Body of pancreas (tissue), 4 donors: ENCODE measurements around the gene ZNF536. TPM values are rescaled to one million over a fixed set of nuclear protein-coding genes. Genes with fewer than 3 reads are reported as not detected.
"Not testable (repeated sequence)": the region's sequence is repeated elsewhere in the genome, so short reads cannot be mapped to it uniquely, and the experiment has no call there.

ENCODE experiments used
- ATAC-seq: fragments of 150-250 bp; one replicate; pipeline ENCODE4 v1.9.1; 2016
- DNase-seq, 4 donors: peaks; one replicate each; pipeline ENCODE4 v3.0.0-alpha.2; 2019
- H3K27ac ChIP-seq, 4 donors: fragments of 200-600 bp; sonication (generic); 1 replicate in 3 of 4; 2 replicates in 1 of 4; pipeline versions ENCODE4 v1.5.1 to v1.6.1; 2016 to 2019; ENCODE audit warnings: mild to moderate bottlenecking in 1 of 4, mixed read lengths in 1 of 4, moderate library complexity in 1 of 4
- H3K27me3 ChIP-seq, 2 donors: fragments of 200-600 bp; sonication (generic); one replicate each; pipeline ENCODE4 v1.6.0; 2016; ENCODE audit warnings: mild to moderate bottlenecking in 1 of 2
- H3K36me3 ChIP-seq, 2 donors: fragments of 200-600 bp; sonication (generic); replicated peaks in 1 of 2; 2 replicates each; pipeline ENCODE4 v1.5.1; 2016; ENCODE audit warnings: low read depth in 2 of 2; ENCODE audit not compliant: insufficient read depth in 1 of 2
- H3K4me1 ChIP-seq: fragments of 200-600 bp; sonication (generic); one replicate; pipeline ENCODE4 v1.6.0; 2016
- H3K4me3 ChIP-seq, 2 donors: fragments of 200-600 bp; sonication (generic); 1 replicate in 1 of 2; 2 replicates in 1 of 2; pipeline ENCODE4 v1.5.1; 2016 to 2019
- H3K9me3 ChIP-seq, 3 donors: fragments of 200-600 bp; sonication (generic); 1 replicate in 2 of 3; 2 replicates in 1 of 3; pipeline ENCODE4 v1.5.1; 2016
- POLR2A ChIP-seq, 3 donors: fragments of 450-650 bp; IDR thresholded peaks; one replicate each; pipeline ENCODE4 v1.6.1; 2016; ENCODE audit warnings: antibody characterized with exemption in 3 of 3, mild to moderate bottlenecking in 2 of 3
- WGBS, 2 donors: methylation state at CpG; one replicate each; pipeline ENCODE4 v1.1.5; 2017; 5-methylcytosine and 5-hydroxymethylcytosine counted together
- intact Hi-C: fragments of 100-400 bp; cut with DNase I; formaldehyde crosslinking; loops from one replicate; pipeline ENCODE4 v1.15.1; 2023
- total RNA-seq, 2 donors: library from RNA; depleted of rRNA; stranded (reverse); fragments of >200 nt; gene quantifications; one replicate each; pipeline ENCODE4 v1.1.0, GENCODE V29; 2016
- TF ChIP-seq, protein P1 (sequence below), 7 experiments: fragments of 450-650 bp in 4 of 7; fragments of 200-600 bp in 3 of 7; sonication (generic) in 3 of 7; IDR thresholded peaks; one replicate each; pipeline ENCODE4 v1.5.1; 2016 to 2019; ENCODE audit warnings: antibody characterized with exemption in 7 of 7

ZNF536 gene
- total RNA-seq, 2 donors from 2014 or later: not detected

DNA sequence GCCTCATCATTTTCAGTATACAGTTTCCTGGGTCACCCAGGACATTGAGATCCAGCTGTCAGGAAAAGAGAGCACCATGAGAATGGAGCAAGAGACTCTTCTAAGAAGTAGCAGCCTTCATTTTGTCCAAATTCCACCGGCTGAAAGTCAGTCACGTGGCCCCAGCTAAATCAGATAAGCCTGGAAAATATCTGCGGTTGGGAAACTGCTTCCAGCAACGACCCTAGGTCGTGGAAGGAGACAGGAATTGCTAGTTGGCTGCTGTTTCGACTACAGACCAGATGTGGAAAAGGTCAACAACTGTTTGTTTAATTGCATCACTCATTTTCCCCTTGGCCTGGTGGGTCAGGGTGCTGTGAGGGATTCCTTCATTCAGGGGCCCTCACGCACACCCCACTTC, 107.0 kb downstream of the ZNF536 start:
- ATAC-seq (peak; percentile 24), DNase-seq (peak in 2 of 4 donors; percentile 17 to 28)
- TF ChIP-seq, protein P1, sequence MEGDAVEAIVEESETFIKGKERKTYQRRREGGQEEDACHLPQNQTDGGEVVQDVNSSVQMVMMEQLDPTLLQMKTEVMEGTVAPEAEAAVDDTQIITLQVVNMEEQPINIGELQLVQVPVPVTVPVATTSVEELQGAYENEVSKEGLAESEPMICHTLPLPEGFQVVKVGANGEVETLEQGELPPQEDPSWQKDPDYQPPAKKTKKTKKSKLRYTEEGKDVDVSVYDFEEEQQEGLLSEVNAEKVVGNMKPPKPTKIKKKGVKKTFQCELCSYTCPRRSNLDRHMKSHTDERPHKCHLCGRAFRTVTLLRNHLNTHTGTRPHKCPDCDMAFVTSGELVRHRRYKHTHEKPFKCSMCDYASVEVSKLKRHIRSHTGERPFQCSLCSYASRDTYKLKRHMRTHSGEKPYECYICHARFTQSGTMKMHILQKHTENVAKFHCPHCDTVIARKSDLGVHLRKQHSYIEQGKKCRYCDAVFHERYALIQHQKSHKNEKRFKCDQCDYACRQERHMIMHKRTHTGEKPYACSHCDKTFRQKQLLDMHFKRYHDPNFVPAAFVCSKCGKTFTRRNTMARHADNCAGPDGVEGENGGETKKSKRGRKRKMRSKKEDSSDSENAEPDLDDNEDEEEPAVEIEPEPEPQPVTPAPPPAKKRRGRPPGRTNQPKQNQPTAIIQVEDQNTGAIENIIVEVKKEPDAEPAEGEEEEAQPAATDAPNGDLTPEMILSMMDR (IDR thresholded peaks at IDR 0.05): no peak
- no peak for TF ChIP-seq POLR2A (IDR thresholded peaks at IDR 0.05)
- no peaks in the 10 kb centered on the region for H3K4me1 ChIP-seq
- H3K4me3 ChIP-seq: no peak overlapping the region
- no peak overlapping the region for H3K27ac ChIP-seq
- 23% methylated on average over 5 to 7 of the region's 7 CpGs for WGBS, 2 donors
- intact Hi-C loops: no loop called here
- H3K36me3 ChIP-seq: no peaks in the 10 kb centered on the region
- H3K9me3 ChIP-seq: no peaks in the 10 kb centered on the region
- H3K27me3 ChIP-seq: no peaks in the 10 kb centered on the region

DNA sequence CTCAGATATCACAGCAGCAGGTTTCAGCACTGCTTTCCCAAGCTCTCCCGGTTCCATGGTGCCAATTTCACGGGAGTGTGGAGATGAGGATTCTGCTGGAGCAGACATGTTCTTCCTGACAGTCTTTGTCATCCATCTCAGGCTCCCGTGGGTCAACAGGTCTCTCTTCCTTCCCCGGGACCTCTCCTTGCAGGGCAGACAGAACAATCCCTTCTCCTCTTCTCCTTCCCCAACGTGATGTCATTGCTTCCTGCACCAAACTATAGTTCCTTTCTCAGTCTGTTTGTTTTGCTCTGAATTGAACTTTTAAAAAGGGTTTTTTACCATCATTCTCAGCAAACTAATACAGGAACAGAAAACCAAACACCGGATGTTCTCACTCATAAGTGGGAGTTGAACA, 107.9 kb downstream of the ZNF536 start:
- ATAC-seq (no peak), DNase-seq (no peak)
- Histone ChIP-seq H3K4me1 (no peaks in the 10 kb centered on the region), H3K36me3 (no peaks in the 10 kb centered on the region), H3K27me3 (no peaks in the 10 kb centered on the region), H3K9me3 (no peaks in the 10 kb centered on the region), H3K27ac (no peak overlapping the region), H3K4me3 (no peak overlapping the region)
- intact Hi-C loops: no loop called here
- WGBS, 2 donors: 26 to 28% methylated on average over 6 of the region's 6 CpGs
- TF ChIP-seq, protein P1 (IDR thresholded peaks at IDR 0.05): no peak
- TF ChIP-seq POLR2A (IDR thresholded peaks at IDR 0.05): no peak

DNA sequence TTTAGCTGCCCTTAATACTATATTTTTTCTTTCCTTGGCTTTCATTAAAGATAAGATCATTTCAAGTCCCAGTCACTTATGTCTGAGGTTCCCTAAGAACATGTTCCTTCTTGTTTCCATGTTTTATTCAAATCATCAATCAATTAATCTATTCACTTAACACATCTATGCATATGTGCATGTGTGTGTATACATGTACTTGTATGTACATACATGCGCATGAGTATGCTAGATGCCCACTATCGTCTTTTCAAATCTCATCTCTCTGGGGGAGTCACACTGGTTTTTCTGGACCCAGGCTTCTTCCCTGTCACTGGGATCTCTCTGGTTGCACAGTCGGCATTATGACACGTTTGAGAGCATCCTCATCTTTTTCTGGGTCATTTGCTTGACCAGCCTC, 108.9 kb downstream of the ZNF536 start:
- ATAC-seq (no peak), DNase-seq (no peak)
- H3K27me3 ChIP-seq: no peaks in the 10 kb centered on the region
- H3K9me3 ChIP-seq: no peaks in the 10 kb centered on the region
- no peaks in the 10 kb centered on the region for H3K36me3 ChIP-seq
- intact Hi-C loops: no loop called here
- no peaks in the 10 kb centered on the region for H3K4me1 ChIP-seq
- H3K4me3 ChIP-seq: no peak overlapping the region
- no peak for TF ChIP-seq POLR2A (IDR thresholded peaks at IDR 0.05)
- TF ChIP-seq, protein P1 (IDR thresholded peaks at IDR 0.05): no peak
- 64 to 66% methylated on average over 4 of the region's 4 CpGs for WGBS, 2 donors
- no peak overlapping the region for H3K27ac ChIP-seq

DNA sequence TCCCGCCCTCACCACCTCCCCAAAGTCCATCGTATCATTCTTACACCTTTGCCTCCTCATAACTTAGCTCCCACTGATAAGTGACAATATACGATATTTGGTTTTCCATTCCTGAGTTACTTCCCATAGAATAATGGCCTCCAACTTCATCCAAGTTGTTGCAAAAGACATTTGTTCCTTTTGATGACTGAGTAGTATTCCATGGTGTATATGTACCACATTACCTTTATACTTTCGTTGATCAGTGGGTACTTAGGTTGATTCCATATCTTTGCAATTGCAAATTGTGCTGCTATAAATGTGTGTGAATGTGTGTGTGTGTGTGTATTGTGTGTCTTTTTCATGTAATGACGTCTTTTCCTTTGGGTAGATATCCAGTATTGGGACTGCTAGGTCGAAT, 109.6 kb downstream of the ZNF536 start:
- intact Hi-C loops: no loop called here
- Histone ChIP-seq H3K4me1 (no peaks in the 10 kb centered on the region), H3K27me3 (no peaks in the 10 kb centered on the region), H3K36me3 (no peaks in the 10 kb centered on the region), H3K27ac (no peak overlapping the region), H3K4me3 (no peak overlapping the region), H3K9me3 (no peaks in the 10 kb centered on the region)
- ATAC-seq: no peak
- DNase-seq: no peak
- TF ChIP-seq POLR2A (IDR thresholded peaks at IDR 0.05): no peak
- TF ChIP-seq, protein P1 (IDR thresholded peaks at IDR 0.05): no peak
- 73 to 83% methylated on average over 6 of the region's 6 CpGs for WGBS, 2 donors

DNA sequence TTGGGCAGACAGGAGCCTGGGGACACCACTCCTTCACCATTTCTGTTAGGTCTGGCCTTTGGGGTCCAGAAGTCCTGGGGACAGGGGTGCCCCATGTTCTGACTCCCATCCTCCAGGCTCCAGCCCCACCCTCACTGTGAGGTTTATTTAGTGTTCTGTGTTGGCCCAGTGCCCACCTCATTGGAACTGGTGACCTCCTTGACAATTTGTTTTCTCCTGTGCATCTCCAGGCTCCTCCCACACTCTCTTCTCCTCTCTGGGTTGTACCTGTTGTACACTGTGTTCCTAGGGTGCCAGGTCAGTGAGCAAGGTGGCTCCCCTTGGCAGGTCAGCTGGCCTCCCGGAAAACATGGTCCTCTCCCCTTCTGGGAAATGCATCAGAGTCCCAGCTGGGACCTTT, 110.8 kb downstream of the ZNF536 start:
- TF ChIP-seq POLR2A (IDR thresholded peaks at IDR 0.05): no peak
- TF ChIP-seq, protein P1 (IDR thresholded peaks at IDR 0.05): no peak
- ATAC-seq: no peak
- H3K27ac ChIP-seq: no peak overlapping the region
- WGBS, 2 donors: 33 to 36% methylated on average over 1 of the region's 1 CpG
- intact Hi-C loops: no loop called here
- H3K9me3 ChIP-seq: no peaks in the 10 kb centered on the region
- H3K4me3 ChIP-seq: no peak overlapping the region
- DNase-seq: no peak
- H3K4me1 ChIP-seq: no peaks in the 10 kb centered on the region
- no peaks in the 10 kb centered on the region for H3K36me3 ChIP-seq
- no peaks in the 10 kb centered on the region for H3K27me3 ChIP-seq

DNA sequence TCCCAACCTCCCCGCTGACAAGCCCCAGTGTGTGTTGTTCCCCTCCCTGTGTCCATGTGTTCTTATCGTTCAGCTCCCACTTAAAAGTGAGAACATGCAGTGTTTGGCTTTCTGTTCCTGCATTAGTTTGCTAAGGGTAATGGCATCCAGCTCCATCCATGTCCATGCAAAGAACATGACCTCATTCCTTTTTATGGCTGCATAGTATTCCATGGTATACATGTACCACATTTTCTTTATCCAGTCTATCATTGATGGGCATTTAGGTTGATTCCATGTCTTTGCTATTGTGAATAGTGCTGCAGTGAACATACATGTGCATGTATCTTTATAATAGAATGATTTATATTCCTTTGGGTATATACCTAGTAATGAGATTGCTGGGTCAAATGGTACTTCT, 114.1 kb downstream of the ZNF536 start:
- H3K4me1 ChIP-seq, H3K4me3 ChIP-seq, DNase-seq, H3K9me3 ChIP-seq, intact Hi-C loops, H3K27me3 ChIP-seq, H3K27ac ChIP-seq, ATAC-seq, H3K36me3 ChIP-seq: not testable (repeated sequence)
- WGBS, 2 donors: 75 to 90% methylated on average over 2 of the region's 2 CpGs
